H9 (cell line): ENCODE results near the gene TRAFD1. TPM values are rescaled to one million over a fixed set of nuclear protein-coding genes. Genes with fewer than 3 reads are reported as not detected.

Source experiments
- DNase-seq: peaks from one replicate; pipeline ENCODE4 v3.0.0-alpha.2; 2017
- H2AFZ ChIP-seq: one replicate; pipeline ENCODE4 v1.6.1; 2013; ENCODE audit warnings: mild to moderate bottlenecking, low read length, control low read depth, moderate library complexity
- H2AK5ac ChIP-seq: 2 replicates; pipeline ENCODE4 v1.6.1; 2013; ENCODE audit warnings: low read length, control low read depth, mixed read lengths; ENCODE audit not compliant: insufficient read length
- H2BK120ac ChIP-seq: one replicate; pipeline ENCODE4 v1.6.1; 2013; ENCODE audit warnings: low read depth, mild to moderate bottlenecking, low read length, control low read depth, inconsistent platforms; ENCODE audit not compliant: poor library complexity, severe bottlenecking
- H2BK12ac ChIP-seq: 2 replicates; pipeline ENCODE4 v1.6.1; 2013; ENCODE audit warnings: low read length, control low read depth, mixed read lengths, low read depth; ENCODE audit not compliant: insufficient read length
- H2BK15ac ChIP-seq: 2 replicates; pipeline ENCODE4 v1.6.1; 2013; ENCODE audit warnings: low read depth, low read length, control low read depth
- H2BK20ac ChIP-seq: one replicate; pipeline ENCODE4 v1.6.1; 2013; ENCODE audit warnings: low read depth, mild to moderate bottlenecking, low read length, control low read depth, inconsistent platforms; ENCODE audit not compliant: poor library complexity, severe bottlenecking
- H2BK5ac ChIP-seq: 2 replicates; pipeline ENCODE4 v1.6.1; 2013; ENCODE audit warnings: low read length, control low read depth, mixed read lengths; ENCODE audit not compliant: insufficient read length
- H3K14ac ChIP-seq: 2 replicates; pipeline ENCODE4 v1.6.1; 2013; ENCODE audit warnings: low read length, control low read depth; ENCODE audit not compliant: insufficient read depth
- H3K18ac ChIP-seq: 2 replicates; pipeline ENCODE4 v1.6.1; 2013; ENCODE audit warnings: low read depth, mild to moderate bottlenecking, mixed read lengths, low read length, control low read depth; ENCODE audit not compliant: insufficient read length
- H3K23ac ChIP-seq: 2 replicates; pipeline ENCODE4 v1.6.1; 2013; ENCODE audit warnings: low read length, control low read depth, mixed read lengths, low read depth; ENCODE audit not compliant: insufficient read length
- H3K23me2 ChIP-seq: 2 replicates; pipeline ENCODE4 v1.6.1; 2013; ENCODE audit warnings: low read depth, mild to moderate bottlenecking, mixed read lengths, low read length, control low read depth; ENCODE audit not compliant: insufficient read length, poor library complexity, severe bottlenecking
- H3K27ac ChIP-seq: 2 replicates; pipeline ENCODE4 v1.5.1; 2013; ENCODE audit warnings: low read length, control low read depth, mixed read lengths, low read depth; ENCODE audit not compliant: insufficient read length
- H3K27me3 ChIP-seq: 2 replicates; pipeline ENCODE4 v1.6.1; 2013; ENCODE audit warnings: low read length, control low read depth, inconsistent platforms; ENCODE audit not compliant: insufficient read depth
- H3K4ac ChIP-seq: 2 replicates; pipeline ENCODE4 v1.6.1; 2013; ENCODE audit warnings: low read depth, mild to moderate bottlenecking, control low read depth, inconsistent platforms, low read length, moderate library complexity
- H3K4me1 ChIP-seq: 2 replicates; pipeline ENCODE4 v1.6.1; 2013; ENCODE audit warnings: low read length, control low read depth, inconsistent platforms; ENCODE audit not compliant: insufficient read depth
- H3K4me2 ChIP-seq: 2 replicates; pipeline ENCODE4 v1.6.1; 2013; ENCODE audit warnings: low read length, control low read depth, mixed read lengths; ENCODE audit not compliant: insufficient read length, insufficient read depth
- H3K56ac ChIP-seq: 2 replicates; pipeline ENCODE4 v1.6.1; 2013; ENCODE audit warnings: low read depth, mild to moderate bottlenecking, mixed read lengths, low read length, control low read depth; ENCODE audit not compliant: insufficient read length
- H3K79me1 ChIP-seq: 2 replicates; pipeline ENCODE4 v1.6.1; 2013; ENCODE audit warnings: low read depth, mild to moderate bottlenecking, moderate library complexity, low read length, control low read depth, inconsistent platforms; ENCODE audit not compliant: insufficient read depth, poor library complexity, severe bottlenecking
- H3K79me2 ChIP-seq: 2 replicates; pipeline ENCODE4 v1.6.1; 2013; ENCODE audit warnings: low read length, control low read depth, inconsistent platforms; ENCODE audit not compliant: insufficient read depth
- H3K9ac ChIP-seq: 2 replicates; pipeline ENCODE4 v1.6.1; 2013; ENCODE audit warnings: low read length, control low read depth, mixed read lengths; ENCODE audit not compliant: insufficient read length; ENCODE audit errors: extremely low read depth
- H3K9me3 ChIP-seq: one replicate; pipeline ENCODE4 v1.6.1; 2013; ENCODE audit warnings: low read depth, low read length, inconsistent platforms; ENCODE audit not compliant: control insufficient read depth
- H3T11ph ChIP-seq: one replicate; pipeline ENCODE4 v1.6.1; 2013; ENCODE audit warnings: mild to moderate bottlenecking, low read length, control low read depth, inconsistent platforms
- H4K20me1 ChIP-seq: one replicate; pipeline ENCODE4 v1.6.1; 2013; ENCODE audit not compliant: control insufficient read depth, insufficient read length, insufficient read depth
- H4K5ac ChIP-seq: 2 replicates; pipeline ENCODE4 v1.6.1; 2013; ENCODE audit warnings: low read depth, mild to moderate bottlenecking, mixed read lengths, low read length, control low read depth; ENCODE audit not compliant: insufficient read length
- H4K8ac ChIP-seq: replicated peaks from 2 replicates; pipeline ENCODE4 v1.6.1; 2013; ENCODE audit warnings: low read length, control low read depth, mixed read lengths, low read depth; ENCODE audit not compliant: insufficient read length
- H4K91ac ChIP-seq: 2 replicates; pipeline ENCODE4 v1.6.1; 2013; ENCODE audit warnings: low read depth, mild to moderate bottlenecking, moderate library complexity, mixed read lengths, low read length, control low read depth; ENCODE audit not compliant: insufficient read length
- H3K27ac Mint-ChIP-seq, 3 experiments: 2 replicates in 2 of 3; 3 replicates in 1 of 3; pipeline ENCODE4 v1.8.0; 2020 to 2021; ENCODE audit warnings: mixed read lengths in 3 of 3, mild to moderate bottlenecking in 1 of 3, moderate library complexity in 1 of 3
- H3K27me3 Mint-ChIP-seq: 2 replicates; pipeline ENCODE4 v1.8.0; 2021; ENCODE audit warnings: low read depth, mild to moderate bottlenecking, moderate library complexity, mixed read lengths
- H3K36me3 Mint-ChIP-seq, 3 experiments: 2 replicates in 2 of 3; 3 replicates in 1 of 3; pipeline ENCODE4 v1.8.0; 2020 to 2021; ENCODE audit warnings: low read depth in 3 of 3, mixed read lengths in 3 of 3; ENCODE audit not compliant: insufficient read depth in 1 of 3
- H3K4me1 Mint-ChIP-seq, 2 experiments: 2 replicates each; pipeline ENCODE4 v1.8.0; 2020; ENCODE audit warnings: mixed read lengths in 2 of 2
- H3K4me3 Mint-ChIP-seq, 2 experiments: 2 replicates in 1 of 2; 3 replicates in 1 of 2; pipeline ENCODE4 v1.8.0; 2020 to 2021; ENCODE audit warnings: mild to moderate bottlenecking in 2 of 2, mixed read lengths in 2 of 2, moderate library complexity in 1 of 2
- H3K9me3 Mint-ChIP-seq, 2 experiments: 2 replicates in 1 of 2; 3 replicates in 1 of 2; pipeline ENCODE4 v1.8.0; 2020; ENCODE audit warnings: mild to moderate bottlenecking in 2 of 2, mixed read lengths in 2 of 2, moderate library complexity in 1 of 2
- WGBS: extraction: QIAGEN DNeasy Blood & Tissue Kit; methylation state at CpG from one replicate; pipeline ENCODE4 v1.1.7; 2013; ENCODE audit warnings: missing lambda C conversion rate, low lambda C conversion rate, mixed read lengths; ENCODE audit not compliant: insufficient read length; ENCODE audit errors: extremely low coverage; 5-methylcytosine and 5-hydroxymethylcytosine counted together
- total RNA-seq: library from RNA; stranded (reverse); gene quantifications from 2 replicates; pipeline ENCODE4 v1.2.1, GENCODE V29; 2021
- TF ChIP-seq, protein P1 (sequence below): fragments of 200-600 bp; sonication (generic); conservative IDR thresholded peaks from 3 replicates; pipeline ENCODE4 v1.8.0; 2021; ENCODE audit warnings: antibody characterized with exemption, mild to moderate bottlenecking

TRAFD1 gene
- total RNA-seq, 1 experiment from 2014 or later: 32.0 TPM

DNA sequence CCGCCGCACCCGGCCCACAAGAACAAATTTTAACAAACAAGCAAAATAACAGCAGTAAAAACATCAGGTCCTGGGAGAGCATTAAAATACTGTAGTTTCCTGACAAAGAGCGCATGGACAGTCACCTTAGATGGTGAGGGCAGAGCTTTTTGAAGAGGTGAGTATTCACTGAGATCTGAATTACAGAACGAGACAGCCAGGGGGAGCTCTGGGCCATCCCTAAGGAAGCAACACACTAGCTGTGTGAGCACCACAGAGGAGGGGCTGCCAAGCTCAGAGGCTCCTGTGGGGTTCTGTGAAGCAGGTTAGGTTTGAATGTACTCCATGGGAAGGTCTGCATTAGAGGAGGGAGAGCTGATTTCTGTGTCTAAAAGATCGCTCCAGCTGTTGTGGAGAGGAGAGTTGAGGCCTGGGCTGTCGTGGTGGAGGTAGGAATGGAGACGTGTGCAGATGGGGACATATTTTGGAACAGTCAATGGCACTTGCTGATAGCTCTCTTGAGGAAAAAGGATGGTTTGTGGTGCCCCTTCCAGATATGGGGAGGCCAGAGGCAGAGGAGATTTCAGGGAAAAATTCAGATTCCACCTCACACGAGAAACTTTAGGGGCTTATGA is 72.9 kb downstream of the TRAFD1 start:
- Histone ChIP-seq H4K8ac (no peak overlapping the region), H3K27ac (no peak overlapping the region), H3K18ac (no peak overlapping the region), H2AK5ac (no peak overlapping the region), H2BK120ac (no peak overlapping the region), H3K23me2 (no peaks in the 10 kb centered on the region), H3K4me2 (no peak overlapping the region), H2BK20ac (no peak overlapping the region), H2AFZ (no peak overlapping the region), H3K23ac (no peak overlapping the region), H2BK5ac (no peak overlapping the region), H3K9me3 (no peaks in the 10 kb centered on the region), H3K79me1 (no peaks in the 10 kb centered on the region), H3K4ac (no peak overlapping the region), H4K91ac (no peak overlapping the region), H4K5ac (no peak overlapping the region), H3T11ph (no peak overlapping the region), H3K27me3 (no peaks in the 10 kb centered on the region), H3K4me1 (no peaks in the 10 kb centered on the region), H2BK12ac (no peak overlapping the region), H4K20me1 (peaks cover 2% of the 10 kb centered on the region), H2BK15ac (no peak overlapping the region), H3K9ac (no peak overlapping the region), H3K14ac (no peak overlapping the region), H3K79me2 (no peaks in the 10 kb centered on the region), H3K56ac (no peak overlapping the region)
- no peak overlapping the region for H3K4me3 Mint-ChIP-seq
- peaks cover 8 to 40% (median 21%) of the 10 kb centered on the region in 3 experiments; a peak in 5 of 7 replicates for H3K36me3 Mint-ChIP-seq
- DNase-seq: peak; percentile 90
- TF ChIP-seq, protein P1, sequence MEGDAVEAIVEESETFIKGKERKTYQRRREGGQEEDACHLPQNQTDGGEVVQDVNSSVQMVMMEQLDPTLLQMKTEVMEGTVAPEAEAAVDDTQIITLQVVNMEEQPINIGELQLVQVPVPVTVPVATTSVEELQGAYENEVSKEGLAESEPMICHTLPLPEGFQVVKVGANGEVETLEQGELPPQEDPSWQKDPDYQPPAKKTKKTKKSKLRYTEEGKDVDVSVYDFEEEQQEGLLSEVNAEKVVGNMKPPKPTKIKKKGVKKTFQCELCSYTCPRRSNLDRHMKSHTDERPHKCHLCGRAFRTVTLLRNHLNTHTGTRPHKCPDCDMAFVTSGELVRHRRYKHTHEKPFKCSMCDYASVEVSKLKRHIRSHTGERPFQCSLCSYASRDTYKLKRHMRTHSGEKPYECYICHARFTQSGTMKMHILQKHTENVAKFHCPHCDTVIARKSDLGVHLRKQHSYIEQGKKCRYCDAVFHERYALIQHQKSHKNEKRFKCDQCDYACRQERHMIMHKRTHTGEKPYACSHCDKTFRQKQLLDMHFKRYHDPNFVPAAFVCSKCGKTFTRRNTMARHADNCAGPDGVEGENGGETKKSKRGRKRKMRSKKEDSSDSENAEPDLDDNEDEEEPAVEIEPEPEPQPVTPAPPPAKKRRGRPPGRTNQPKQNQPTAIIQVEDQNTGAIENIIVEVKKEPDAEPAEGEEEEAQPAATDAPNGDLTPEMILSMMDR: peak; percentile 87
- peaks cover 3 to 4% of the 10 kb centered on the region in 2 experiments; a peak in 3 of 4 replicates for H3K4me1 Mint-ChIP-seq
- H3K27ac Mint-ChIP-seq: peak overlapping the region in 1 of 3 experiments; percentile 8; a peak in 3 of 7 replicates
- no peaks in the 10 kb centered on the region for H3K27me3 Mint-ChIP-seq
- no CpG with 5 or more reads among the region's 9 CpGs for WGBS
- no peaks in the 10 kb centered on the region; a peak in 1 of 5 replicates for H3K9me3 Mint-ChIP-seq
